Chondrocyte (in vitro differentiated cells): ENCODE measurements around the gene COPE. TPM values are rescaled to one million over a fixed set of nuclear protein-coding genes. Genes with fewer than 3 reads are reported as not detected.

ENCODE experiments used
- DNase-seq: peaks from one replicate; pipeline ENCODE4 v3.0.0; 2021; ENCODE audit warnings: mixed read lengths, low spot score
- H3K27ac Mint-ChIP-seq: one replicate; pipeline ENCODE4 v1.8.0; 2021; ENCODE audit warnings: mild to moderate bottlenecking, moderate library complexity, mixed read lengths; ENCODE audit not compliant: unreplicated experiment
- H3K27me3 Mint-ChIP-seq: 2 replicates; pipeline ENCODE4 v1.8.0; 2021; ENCODE audit warnings: low read depth, mixed read lengths
- H3K36me3 Mint-ChIP-seq: 2 replicates; pipeline ENCODE4 v1.8.0; 2021; ENCODE audit warnings: low read depth, mixed read lengths
- H3K4me1 Mint-ChIP-seq: 2 replicates; pipeline ENCODE4 v1.8.0; 2021; ENCODE audit warnings: low read depth, mild to moderate bottlenecking, mixed read lengths
- H3K4me3 Mint-ChIP-seq: one replicate; pipeline ENCODE4 v1.8.0; 2021; ENCODE audit warnings: mild to moderate bottlenecking, moderate library complexity, mixed read lengths; ENCODE audit not compliant: unreplicated experiment
- H3K9me3 Mint-ChIP-seq: 2 replicates; pipeline ENCODE4 v1.8.0; 2021; ENCODE audit warnings: low read depth, mixed read lengths
- CTCF ChIP-seq: fragments of 200-600 bp; sonication (generic); IDR thresholded peaks from 2 replicates; pipeline ENCODE4 v1.5.0; 2021; ENCODE audit warnings: antibody characterized with exemption, mild to moderate bottlenecking, moderate library complexity
- total RNA-seq: library from RNA; stranded (reverse); gene quantifications from 3 replicates; pipeline ENCODE4 v1.2.1, GENCODE V29; 2021

COPE gene
- total RNA-seq, 1 donor from 2014 or later, result 175 TPM

- no peak for TF ChIP-seq CTCF
- Mint-ChIP-seq H3K9me3 (no peaks in the 10 kb centered on the region), H3K4me1 (no peaks in the 10 kb centered on the region), H3K4me3 (no peak overlapping the region), H3K27ac (no peak overlapping the region), H3K36me3 (peaks cover 27% of the 10 kb centered on the region), H3K27me3 (no peaks in the 10 kb centered on the region)
- DNase-seq, result peak; percentile 84
These were observed 64.2 kb downstream of the COPE start for GRCh38 chr19:18854982-18855381.

GRCh38 chr19:18853755-18854427 lies 65.3 kb downstream of the COPE start:
- Mint-ChIP-seq H3K36me3 (peaks cover 25% of the 10 kb centered on the region), H3K4me3 (no peak overlapping the region), H3K27ac (no peak overlapping the region), H3K4me1 (peaks cover 2% of the 10 kb centered on the region), H3K27me3 (no peaks in the 10 kb centered on the region), H3K9me3 (no peaks in the 10 kb centered on the region)
- no peak for TF ChIP-seq CTCF
- peak; percentile 91 for DNase-seq

DNA sequence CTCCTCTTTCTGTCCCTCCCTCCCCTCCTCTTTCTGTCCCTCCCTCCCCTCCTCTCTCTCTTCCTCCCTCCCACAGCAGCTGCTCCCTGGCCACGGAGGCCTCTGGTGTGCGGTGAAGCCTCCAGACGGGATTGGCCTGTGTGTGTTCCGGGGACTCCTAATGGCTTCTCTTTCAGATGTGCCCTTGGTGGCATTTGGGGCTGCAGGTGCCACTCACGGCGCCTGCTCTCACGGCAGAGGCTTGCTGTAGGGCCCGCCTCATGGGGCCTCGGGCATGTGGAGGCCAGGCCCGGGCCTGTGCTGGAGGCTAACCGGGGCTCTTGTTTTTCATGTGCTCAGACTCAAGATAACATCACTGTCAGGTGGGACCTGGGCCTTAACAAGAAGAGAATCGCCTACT lies 66.5 kb downstream of the COPE start:
- DNase-seq, result no peak
- no peak overlapping the region for H3K4me3 Mint-ChIP-seq
- peaks cover 5% of the 10 kb centered on the region for H3K4me1 Mint-ChIP-seq
- no peaks in the 10 kb centered on the region for H3K27me3 Mint-ChIP-seq
- no peak overlapping the region for H3K27ac Mint-ChIP-seq
- H3K36me3 Mint-ChIP-seq, result peaks cover 23% of the 10 kb centered on the region
- no peak for TF ChIP-seq CTCF
- no peaks in the 10 kb centered on the region for H3K9me3 Mint-ChIP-seq

GRCh38 chr19:18851673-18852325 lies 67.4 kb downstream of the COPE start:
- no peak for TF ChIP-seq CTCF
- no peak overlapping the region for H3K27ac Mint-ChIP-seq
- peaks cover 11% of the 10 kb centered on the region for H3K4me1 Mint-ChIP-seq
- no peaks in the 10 kb centered on the region for H3K27me3 Mint-ChIP-seq
- no peak overlapping the region for H3K4me3 Mint-ChIP-seq
- no peak for DNase-seq
- H3K9me3 Mint-ChIP-seq, result no peaks in the 10 kb centered on the region
- peaks cover 22% of the 10 kb centered on the region for H3K36me3 Mint-ChIP-seq

- H3K4me1 Mint-ChIP-seq, result peaks cover 15% of the 10 kb centered on the region
- no peak for TF ChIP-seq CTCF
- peaks cover 15% of the 10 kb centered on the region for H3K36me3 Mint-ChIP-seq
- H3K4me3 Mint-ChIP-seq, result no peak overlapping the region
- no peaks in the 10 kb centered on the region for H3K27me3 Mint-ChIP-seq
- H3K9me3 Mint-ChIP-seq, result no peaks in the 10 kb centered on the region
- DNase-seq, result no peak
- no peak overlapping the region for H3K27ac Mint-ChIP-seq
These were observed 68.5 kb downstream of the COPE start for GRCh38 chr19:18850471-18851375.
